Astrocyte (in vitro differentiated cells and primary cell): ENCODE results near the gene TGIF2. TPM values are rescaled to one million over a fixed set of nuclear protein-coding genes. Genes with fewer than 3 reads are reported as not detected.

ENCODE experiments used
- DNase-seq: peaks from one replicate; pipeline ENCODE4 v3.0.0-alpha.2; 2010; ENCODE audit warnings: low read depth
- FAIRE-seq: peaks from 2 replicates; lab custom pipeline; 2011; peaks lifted over from hg19 to GRCh38; lab: Jason Lieb, UNC
- H2AFZ ChIP-seq: 2 replicates; pipeline ENCODE4 v1.6.0; 2012; ENCODE audit warnings: low read depth, low read length, inconsistent platforms
- H3K27ac ChIP-seq: 2 replicates; pipeline ENCODE4 v1.5.1; 2011; ENCODE audit warnings: low read depth, low read length, inconsistent platforms
- H3K27me3 ChIP-seq: 2 replicates; pipeline ENCODE4 v1.6.0; 2011; ENCODE audit warnings: low read length, inconsistent platforms; ENCODE audit not compliant: insufficient read depth
- H3K36me3 ChIP-seq: 2 replicates; pipeline ENCODE4 v1.5.1; 2011; ENCODE audit warnings: low read length, inconsistent platforms; ENCODE audit not compliant: insufficient read depth
- H3K4me1 ChIP-seq: 2 replicates; pipeline ENCODE4 v1.5.1; 2011; ENCODE audit warnings: low read length, inconsistent platforms; ENCODE audit not compliant: insufficient read depth
- H3K4me2 ChIP-seq: 2 replicates; pipeline ENCODE4 v1.6.0; 2012; ENCODE audit warnings: low read length, inconsistent platforms
- H3K4me3 ChIP-seq: 2 replicates; pipeline ENCODE4 v1.5.1; 2011; ENCODE audit warnings: low read depth, mild to moderate bottlenecking, low read length, inconsistent platforms; ENCODE audit not compliant: insufficient read depth
- H3K79me2 ChIP-seq: 2 replicates; pipeline ENCODE4 v1.6.0; 2012; ENCODE audit warnings: mild to moderate bottlenecking, low read length, inconsistent platforms; ENCODE audit not compliant: insufficient read depth
- H3K9ac ChIP-seq: 2 replicates; pipeline ENCODE4 v1.6.0; 2012; ENCODE audit warnings: mild to moderate bottlenecking, low read length, inconsistent platforms
- H3K9me3 ChIP-seq: 2 replicates; pipeline ENCODE4 v1.5.1; 2012; ENCODE audit warnings: low read depth, mild to moderate bottlenecking, low read length, inconsistent platforms; ENCODE audit not compliant: insufficient read depth
- H4K20me1 ChIP-seq: 2 replicates; pipeline ENCODE4 v1.6.0; 2012; ENCODE audit warnings: low read length, inconsistent platforms; ENCODE audit not compliant: insufficient read depth
- H3K27ac Mint-ChIP-seq: one replicate; pipeline ENCODE4 v1.8.0; 2021; ENCODE audit warnings: mild to moderate bottlenecking, mixed read lengths; ENCODE audit not compliant: unreplicated experiment
- H3K27me3 Mint-ChIP-seq: one replicate; pipeline ENCODE4 v1.8.0; 2021; ENCODE audit warnings: low read depth, mixed read lengths; ENCODE audit not compliant: unreplicated experiment
- H3K36me3 Mint-ChIP-seq: one replicate; pipeline ENCODE4 v1.8.0; 2021; ENCODE audit warnings: low read depth, mixed read lengths; ENCODE audit not compliant: unreplicated experiment
- H3K4me1 Mint-ChIP-seq: one replicate; pipeline ENCODE4 v1.8.0; 2021; ENCODE audit warnings: low read depth, mixed read lengths; ENCODE audit not compliant: unreplicated experiment
- H3K4me3 Mint-ChIP-seq: one replicate; pipeline ENCODE4 v1.8.0; 2021; ENCODE audit warnings: mild to moderate bottlenecking, moderate library complexity, mixed read lengths; ENCODE audit not compliant: unreplicated experiment
- H3K9me3 Mint-ChIP-seq: one replicate; pipeline ENCODE4 v1.8.0; 2021; ENCODE audit warnings: mild to moderate bottlenecking, mixed read lengths; ENCODE audit not compliant: unreplicated experiment
- EZH2 ChIP-seq: IDR thresholded peaks from 2 replicates; pipeline ENCODE4 v1.6.1; 2012; ENCODE audit warnings: mild to moderate bottlenecking, low read length, inconsistent platforms; ENCODE audit not compliant: insufficient read depth
- total RNA-seq: library from RNA; stranded (reverse); gene quantifications from 2 replicates; pipeline ENCODE4 v1.2.1, GENCODE V29; 2021
- TF ChIP-seq, protein P1 (sequence below): IDR thresholded peaks from 2 replicates; pipeline ENCODE4 v1.5.1; 2011; ENCODE audit warnings: low read depth, mild to moderate bottlenecking, inconsistent platforms, low read length, moderate library complexity; ENCODE audit not compliant: insufficient read depth

Gene TGIF2
- total RNA-seq, 1 donor from 2014 or later = 24.4 TPM

DNA sequence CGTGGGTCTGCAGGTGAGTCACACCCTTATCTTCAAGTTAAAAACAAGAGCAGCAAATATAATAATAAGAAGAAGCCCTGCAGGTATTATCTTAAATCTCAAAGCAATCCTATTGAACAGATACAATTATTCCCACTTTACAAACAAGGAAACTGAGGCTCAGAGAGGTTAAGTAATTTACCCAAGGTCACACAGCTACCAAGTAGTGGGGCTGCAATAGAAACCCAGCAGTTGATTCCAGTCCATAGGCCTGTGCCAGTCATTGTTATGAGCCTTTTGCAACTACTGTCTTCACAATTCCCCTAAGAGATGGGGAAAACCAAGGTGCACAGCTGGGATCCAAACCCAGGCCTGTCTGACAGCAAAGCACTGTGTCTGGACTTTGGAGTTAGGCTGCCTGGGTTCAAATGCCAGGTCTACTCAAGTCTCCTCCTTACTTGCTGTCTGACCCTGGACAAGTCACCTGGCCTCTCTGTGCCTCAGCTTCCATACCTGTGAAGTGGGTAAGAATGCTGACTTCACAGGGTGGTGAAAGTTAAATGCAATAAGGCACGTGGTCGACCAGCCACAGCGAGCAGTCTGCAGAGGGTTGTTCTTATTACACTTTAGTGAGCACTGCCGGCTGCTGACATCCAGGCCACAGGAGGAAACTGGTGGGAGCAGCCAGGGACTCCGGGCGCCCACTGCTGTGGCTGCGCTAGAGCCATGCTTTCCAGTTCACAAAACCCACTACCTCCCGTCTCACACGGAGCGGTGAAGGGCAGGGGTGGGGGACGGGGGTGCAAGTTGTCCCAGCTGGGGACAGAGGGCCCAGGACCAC, 26.0 kb upstream of the TGIF2 start:
- TF ChIP-seq EZH2 = no peak
- TF ChIP-seq, protein P1, sequence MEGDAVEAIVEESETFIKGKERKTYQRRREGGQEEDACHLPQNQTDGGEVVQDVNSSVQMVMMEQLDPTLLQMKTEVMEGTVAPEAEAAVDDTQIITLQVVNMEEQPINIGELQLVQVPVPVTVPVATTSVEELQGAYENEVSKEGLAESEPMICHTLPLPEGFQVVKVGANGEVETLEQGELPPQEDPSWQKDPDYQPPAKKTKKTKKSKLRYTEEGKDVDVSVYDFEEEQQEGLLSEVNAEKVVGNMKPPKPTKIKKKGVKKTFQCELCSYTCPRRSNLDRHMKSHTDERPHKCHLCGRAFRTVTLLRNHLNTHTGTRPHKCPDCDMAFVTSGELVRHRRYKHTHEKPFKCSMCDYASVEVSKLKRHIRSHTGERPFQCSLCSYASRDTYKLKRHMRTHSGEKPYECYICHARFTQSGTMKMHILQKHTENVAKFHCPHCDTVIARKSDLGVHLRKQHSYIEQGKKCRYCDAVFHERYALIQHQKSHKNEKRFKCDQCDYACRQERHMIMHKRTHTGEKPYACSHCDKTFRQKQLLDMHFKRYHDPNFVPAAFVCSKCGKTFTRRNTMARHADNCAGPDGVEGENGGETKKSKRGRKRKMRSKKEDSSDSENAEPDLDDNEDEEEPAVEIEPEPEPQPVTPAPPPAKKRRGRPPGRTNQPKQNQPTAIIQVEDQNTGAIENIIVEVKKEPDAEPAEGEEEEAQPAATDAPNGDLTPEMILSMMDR = no peak
- FAIRE-seq (no peak), DNase-seq (no peak)
- Histone ChIP-seq H3K36me3 (peaks cover 30% of the 10 kb centered on the region), H2AFZ (no peak overlapping the region), H4K20me1 (peaks cover 90% of the 10 kb centered on the region), H3K79me2 (peaks cover 49% of the 10 kb centered on the region), H3K9me3 (no peaks in the 10 kb centered on the region), H3K4me2 (no peak overlapping the region), H3K4me1 (peaks cover 28% of the 10 kb centered on the region), H3K9ac (peak overlapping the region; percentile 23), H3K27me3 (no peaks in the 10 kb centered on the region), H3K27ac (no peak overlapping the region), H3K4me3 (no peak overlapping the region)
- Mint-ChIP-seq H3K4me1 (peaks cover 41% of the 10 kb centered on the region), H3K27me3 (no peaks in the 10 kb centered on the region), H3K36me3 (peaks cover 23% of the 10 kb centered on the region), H3K4me3 (no peak overlapping the region), H3K9me3 (no peaks in the 10 kb centered on the region), H3K27ac (no peak overlapping the region)

DNA sequence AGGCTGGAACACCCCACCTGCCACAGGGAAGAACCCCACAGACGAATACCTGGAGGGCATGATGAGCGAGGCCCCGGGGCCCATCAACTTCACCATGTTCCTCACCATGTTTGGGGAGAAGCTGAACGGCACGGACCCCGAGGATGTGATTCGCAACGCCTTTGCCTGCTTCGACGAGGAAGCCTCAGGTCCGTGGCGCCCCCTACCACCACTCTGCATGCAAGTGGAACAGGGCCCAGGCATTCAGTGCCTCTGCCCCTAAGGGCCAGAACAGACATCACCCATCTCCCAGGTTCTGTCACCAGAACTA, 25.4 kb upstream of the TGIF2 start:
- Mint-ChIP-seq H3K27ac (no peak overlapping the region), H3K4me1 (peaks cover 38% of the 10 kb centered on the region), H3K27me3 (no peaks in the 10 kb centered on the region), H3K9me3 (no peaks in the 10 kb centered on the region), H3K36me3 (peaks cover 23% of the 10 kb centered on the region), H3K4me3 (no peak overlapping the region)
- TF ChIP-seq, protein P1 = no peak
- Histone ChIP-seq H3K4me3 (no peak overlapping the region), H3K9ac (no peak overlapping the region), H3K27ac (no peak overlapping the region), H3K36me3 (peaks cover 30% of the 10 kb centered on the region), H3K79me2 (peaks cover 43% of the 10 kb centered on the region), H3K4me2 (no peak overlapping the region), H3K27me3 (no peaks in the 10 kb centered on the region), H2AFZ (no peak overlapping the region), H4K20me1 (peaks cover 84% of the 10 kb centered on the region), H3K4me1 (peaks cover 22% of the 10 kb centered on the region), H3K9me3 (no peaks in the 10 kb centered on the region)
- FAIRE-seq (no peak), DNase-seq (no peak)
